ENCODE results near the gene ZNF879.

Gene ZNF879

GRCh38 chr5:179044765-179045164 is 21.2 kb downstream of the ZNF879 start:
- Histone ChIP-seq H3K27me3 (replicated peaks; ENCODE audit: control insufficient read depth, insufficient read depth, low read length) (no peaks in the 10 kb centered on the region), H3K4me3 (replicated peaks; ENCODE audit: low read depth, low read length) (no peak overlapping the region), H3K36me3 (ENCODE audit: control insufficient read depth, insufficient read depth, low read length) (no peaks in the 10 kb centered on the region)
- no peak for TF ChIP-seq CTCF (IDR thresholded peaks at IDR 0.05; ENCODE audit: insufficient read depth, low read length, poor library complexity, severe bottlenecking)
- no peak for DNase-seq (ENCODE audit: extremely low read depth, insufficient read length)

GRCh38 chr5:179051784-179052183 is 28.2 kb downstream of the ZNF879 start:
- no peak overlapping the region for H3K4me3 ChIP-seq (replicated peaks; ENCODE audit: low read depth, low read length)
- no peaks in the 10 kb centered on the region for H3K27me3 ChIP-seq (replicated peaks; ENCODE audit: control insufficient read depth, insufficient read depth, low read length)
- no peak for TF ChIP-seq CTCF (IDR thresholded peaks at IDR 0.05; ENCODE audit: insufficient read depth, low read length, poor library complexity, severe bottlenecking)
- no peaks in the 10 kb centered on the region for H3K36me3 ChIP-seq (ENCODE audit: control insufficient read depth, insufficient read depth, low read length)
- DNase-seq (ENCODE audit: extremely low read depth, insufficient read length) = no peak

- H3K4me3 ChIP-seq (replicated peaks; ENCODE audit: low read depth, low read length) = no peak overlapping the region
- no peak for TF ChIP-seq CTCF (IDR thresholded peaks at IDR 0.05; ENCODE audit: insufficient read depth, low read length, poor library complexity, severe bottlenecking)
- H3K36me3 ChIP-seq (ENCODE audit: control insufficient read depth, insufficient read depth, low read length) = no peaks in the 10 kb centered on the region
- no peak for DNase-seq (ENCODE audit: extremely low read depth, insufficient read length)
- H3K27me3 ChIP-seq (replicated peaks; ENCODE audit: control insufficient read depth, insufficient read depth, low read length) = no peaks in the 10 kb centered on the region
Observed at GRCh38 chr5:179054036-179054785, 30.6 kb downstream of the ZNF879 start.

- H3K36me3 ChIP-seq (ENCODE audit: control insufficient read depth, insufficient read depth, low read length) = no peaks in the 10 kb centered on the region
- TF ChIP-seq CTCF (IDR thresholded peaks at IDR 0.05; ENCODE audit: insufficient read depth, low read length, poor library complexity, severe bottlenecking) = no peak
Observed at GRCh38 chr5:179054876-179055275, 31.3 kb downstream of the ZNF879 start.

GRCh38 chr5:179055436-179055835 is 31.8 kb downstream of the ZNF879 start:
- no peak for DNase-seq (ENCODE audit: extremely low read depth, insufficient read length)
- no peaks in the 10 kb centered on the region for H3K36me3 ChIP-seq (ENCODE audit: control insufficient read depth, insufficient read depth, low read length)
- H3K27me3 ChIP-seq (replicated peaks; ENCODE audit: control insufficient read depth, insufficient read depth, low read length) = no peaks in the 10 kb centered on the region
- no peak overlapping the region for H3K4me3 ChIP-seq (replicated peaks; ENCODE audit: low read depth, low read length)
- TF ChIP-seq CTCF (IDR thresholded peaks at IDR 0.05; ENCODE audit: insufficient read depth, low read length, poor library complexity, severe bottlenecking) = no peak

More at GRCh38 chr5:179054876-179055275, 31.3 kb downstream of the ZNF879 start:
- no peaks in the 10 kb centered on the region for H3K27me3 ChIP-seq (replicated peaks; ENCODE audit: control insufficient read depth, insufficient read depth, low read length)
- no peak for DNase-seq (ENCODE audit: extremely low read depth, insufficient read length)
- H3K4me3 ChIP-seq (replicated peaks; ENCODE audit: low read depth, low read length) = no peak overlapping the region
